Left hindlimb (tissue), 1 donor: ENCODE measurements around the gene ZNF260.
"Not testable (repeated sequence)": the region's sequence is repeated elsewhere in the genome, so short reads cannot be mapped to it uniquely, and the experiment has no call there.

Experiments
- DNase-seq: peaks from one replicate; pipeline ENCODE4 v3.0.0-alpha.2; 2018

ZNF260 gene

GRCh38 chr19:36528194-36528920 lies at the start of gene ZNF260:
ZNF260 (minus strand) TSS chr19:36528271; CDS start chr19:36515238, 13,033 bp downstream.
- peak; percentile 96 for DNase-seq

DNA sequence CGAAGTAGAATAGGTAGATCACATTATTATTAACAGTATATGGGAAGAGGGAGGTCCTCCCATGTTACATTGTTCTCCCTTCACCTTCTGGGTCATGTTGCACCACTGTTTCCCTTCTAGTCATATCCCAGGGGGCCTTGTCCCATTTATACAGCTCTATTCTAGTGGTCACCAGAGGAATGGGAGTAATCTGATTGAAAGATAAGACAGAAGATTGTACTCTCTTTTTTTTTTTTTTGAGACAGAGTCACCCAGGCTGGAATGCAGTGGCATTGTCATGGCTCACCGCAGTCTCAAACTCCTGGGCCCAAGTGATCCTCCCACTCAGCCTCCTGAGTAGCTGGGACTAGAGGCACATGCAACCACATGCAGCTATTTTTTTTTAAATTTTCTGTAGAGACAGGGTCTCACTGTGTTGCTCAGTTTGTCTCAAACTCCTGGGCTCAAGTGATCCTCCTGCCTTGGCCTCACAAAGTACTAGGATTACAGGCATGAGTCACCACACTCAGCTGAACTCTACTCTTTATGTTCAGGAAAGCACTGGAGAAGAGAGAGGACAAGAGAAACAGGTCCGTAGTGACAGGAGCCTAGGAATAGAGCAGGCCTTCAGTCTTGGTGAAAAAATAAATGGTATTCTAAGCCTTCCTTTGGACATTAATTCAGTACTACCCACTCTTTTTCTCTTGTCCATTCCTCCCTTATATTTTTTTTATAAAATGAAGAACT lies 49.4 kb upstream of the ZNF260 start:
- no peak for DNase-seq

DNA sequence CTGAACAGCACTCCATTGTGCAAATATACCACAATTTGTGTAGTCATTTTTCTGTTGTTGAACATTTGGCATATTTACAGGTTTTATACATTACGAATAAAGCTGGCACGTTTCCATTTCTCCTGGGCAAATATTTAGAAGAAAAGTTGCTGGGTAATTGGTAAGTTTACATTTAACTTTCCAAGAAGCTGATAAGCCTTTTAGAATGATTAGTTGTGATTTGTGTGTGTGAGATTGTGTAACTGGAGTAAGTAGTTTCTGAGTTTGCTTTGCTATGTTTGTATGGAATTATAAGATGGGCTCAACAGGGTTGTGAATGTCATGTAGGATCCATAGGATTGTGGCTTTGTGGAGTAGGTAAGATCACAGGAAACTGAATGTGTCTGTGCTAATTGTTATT lies 46.7 kb upstream of the ZNF260 start:
- DNase-seq = no peak

GRCh38 chr19:36573895-36574720 lies 46.0 kb upstream of the ZNF260 start:
- no peak for DNase-seq

GRCh38 chr19:36573020-36573894 lies 45.2 kb upstream of the ZNF260 start, which contains the start of gene ZNF529:
ZNF529 (minus strand) TSS chr19:36573292; CDS start chr19:36572346, 946 bp downstream.
- peak; percentile 94 for DNase-seq

DNA sequence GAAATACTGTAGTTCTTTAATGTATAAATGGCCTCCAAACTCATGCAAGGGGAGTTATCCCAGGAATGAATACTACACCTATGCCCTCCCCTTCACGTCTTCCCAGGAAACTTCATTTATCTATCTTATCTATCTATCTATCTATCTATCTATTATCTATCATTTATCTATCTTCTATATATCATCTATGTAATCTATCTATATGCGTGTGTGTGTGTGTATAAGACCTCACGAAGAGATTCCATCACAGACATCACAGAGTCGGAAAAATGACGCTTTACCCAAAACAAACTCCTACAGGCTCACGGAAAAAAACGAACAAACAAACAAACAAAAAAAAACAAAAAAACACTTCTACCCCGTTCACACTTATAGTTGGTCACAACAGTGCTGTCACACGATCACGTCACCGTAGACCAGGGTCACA lies 44.5 kb upstream of the ZNF260 start:
- no peak for DNase-seq

DNA sequence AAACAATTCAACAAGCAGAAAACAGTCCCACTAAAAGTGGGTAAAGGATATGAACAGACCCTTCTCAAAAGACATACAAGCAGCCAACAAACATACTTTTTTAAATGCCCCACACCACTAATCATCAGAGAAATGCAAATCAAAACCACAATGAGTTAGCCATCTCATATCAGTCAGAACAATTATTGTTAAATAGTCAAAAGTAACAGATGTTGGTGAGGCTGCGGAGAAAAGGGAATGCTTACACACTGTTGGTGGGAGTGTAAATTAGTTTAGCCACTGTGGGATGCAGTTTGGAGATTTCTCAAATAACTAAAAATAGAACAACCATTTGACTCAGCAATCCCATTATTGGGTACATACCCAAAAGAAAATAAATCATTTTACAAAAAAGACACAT lies 36.3 kb upstream of the ZNF260 start:
- no peak for DNase-seq

GRCh38 chr19:36547001-36547732 lies 19.1 kb upstream of the ZNF260 start:
- DNase-seq = no peak

DNA sequence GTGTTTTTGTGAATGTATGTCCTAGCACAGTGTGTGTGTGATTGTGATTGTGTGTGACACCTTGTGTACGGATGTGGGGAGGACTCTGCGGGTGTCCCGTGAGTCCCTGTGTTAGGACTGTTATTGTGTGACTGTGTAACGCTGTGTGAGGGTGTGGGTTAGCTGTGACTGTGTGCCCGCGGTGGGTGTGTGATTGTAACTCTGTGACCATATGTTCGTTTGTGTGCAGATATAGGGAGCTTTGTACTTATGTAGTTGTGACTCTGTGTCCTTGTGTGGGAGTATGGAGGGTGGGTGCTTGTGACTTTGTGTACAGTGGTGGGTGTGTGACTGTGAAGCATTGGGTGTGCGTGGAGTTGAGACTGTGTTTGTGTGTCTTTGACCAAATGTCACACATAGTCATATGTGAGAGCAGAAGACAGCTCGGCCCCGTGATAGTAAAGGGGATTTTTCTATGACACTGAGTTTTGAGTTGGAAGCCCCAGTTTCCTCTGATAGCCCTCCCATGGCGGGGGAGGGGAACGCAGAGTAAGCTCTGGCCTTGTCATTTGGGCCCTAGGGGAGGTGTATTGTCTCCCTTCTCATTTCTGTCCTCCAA lies 949 bp upstream of the ZNF260 start:
- no peak for DNase-seq

GRCh38 chr19:36527873-36528193 lies 238 bp downstream of the ZNF260 start:
- no peak for DNase-seq

- DNase-seq = no peak
These were observed 730 bp downstream of the ZNF260 start for GRCh38 chr19:36527341-36527740.

DNA sequence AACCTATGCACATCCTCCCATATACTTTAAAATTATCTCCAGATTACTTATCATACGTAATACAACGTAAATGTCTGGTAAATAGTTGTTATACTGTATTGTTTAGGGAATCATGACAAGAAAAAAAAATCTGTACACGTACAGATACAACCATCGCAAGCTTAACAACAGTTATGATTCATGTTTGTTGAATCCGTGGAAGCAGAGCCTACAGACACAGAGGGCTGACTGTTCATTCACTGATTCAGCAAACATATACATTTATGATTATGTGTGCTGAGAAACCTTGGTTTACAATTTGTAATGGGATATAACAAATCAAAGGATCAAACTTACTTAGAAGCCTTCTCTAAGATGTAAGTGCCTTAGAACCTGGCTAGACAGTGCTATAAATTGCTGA lies 1.5 kb downstream of the ZNF260 start:
- DNase-seq = no peak

GRCh38 chr19:36524617-36525016 lies 3.5 kb downstream of the ZNF260 start:
- no peak for DNase-seq

GRCh38 chr19:36514012-36514612 lies 14.0 kb downstream of the ZNF260 start:
- DNase-seq = no peak

GRCh38 chr19:36508325-36508724 lies 19.7 kb downstream of the ZNF260 start:
- no peak for DNase-seq

GRCh38 chr19:36501973-36502372 lies 26.1 kb downstream of the ZNF260 start:
- DNase-seq = no peak

DNA sequence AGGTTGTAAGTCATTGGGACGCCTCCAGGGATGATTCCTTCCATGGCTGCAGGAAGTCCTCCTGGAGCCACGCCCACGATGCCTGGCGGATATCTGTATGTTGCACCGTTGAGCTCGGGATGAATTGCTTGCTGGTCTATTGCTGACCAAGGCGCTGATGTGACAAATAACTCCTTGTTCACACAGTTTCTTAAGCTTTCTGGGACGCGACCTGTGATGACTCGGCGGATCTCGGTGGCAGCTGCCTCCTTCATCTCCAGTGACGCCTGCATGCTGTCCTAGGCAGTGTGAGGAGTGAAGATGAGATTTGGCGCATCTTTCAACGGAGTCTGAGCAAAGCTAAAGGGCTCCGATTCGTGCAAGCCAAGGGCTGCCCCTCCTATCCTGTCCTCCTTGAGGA lies 31.1 kb downstream of the ZNF260 start:
- DNase-seq = no peak

GRCh38 chr19:36492689-36493453 lies 35.2 kb downstream of the ZNF260 start:
- DNase-seq = peak; percentile 43

DNA sequence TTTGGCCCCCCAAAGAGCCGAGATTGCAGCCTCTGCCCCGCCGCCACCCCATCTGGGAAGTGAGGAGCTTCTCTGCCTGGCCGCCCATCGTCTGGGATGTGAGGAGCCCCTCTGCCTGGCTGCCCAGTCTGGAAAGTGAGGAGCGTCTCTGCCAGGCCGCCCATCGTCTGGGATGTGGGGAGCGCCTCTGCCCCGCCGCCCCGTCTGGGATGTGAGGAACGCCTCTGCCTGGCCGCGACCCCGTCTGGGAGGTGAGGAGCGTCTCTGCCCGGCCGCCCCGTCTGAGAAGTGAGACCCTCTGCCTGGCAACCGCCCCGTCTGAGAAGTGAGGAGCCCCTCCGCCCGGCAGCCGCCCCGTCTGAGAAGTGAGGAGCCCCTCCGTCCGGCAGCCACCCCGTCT lies 37.2 kb downstream of the ZNF260 start:
- DNase-seq = not testable (repeated sequence)

DNA sequence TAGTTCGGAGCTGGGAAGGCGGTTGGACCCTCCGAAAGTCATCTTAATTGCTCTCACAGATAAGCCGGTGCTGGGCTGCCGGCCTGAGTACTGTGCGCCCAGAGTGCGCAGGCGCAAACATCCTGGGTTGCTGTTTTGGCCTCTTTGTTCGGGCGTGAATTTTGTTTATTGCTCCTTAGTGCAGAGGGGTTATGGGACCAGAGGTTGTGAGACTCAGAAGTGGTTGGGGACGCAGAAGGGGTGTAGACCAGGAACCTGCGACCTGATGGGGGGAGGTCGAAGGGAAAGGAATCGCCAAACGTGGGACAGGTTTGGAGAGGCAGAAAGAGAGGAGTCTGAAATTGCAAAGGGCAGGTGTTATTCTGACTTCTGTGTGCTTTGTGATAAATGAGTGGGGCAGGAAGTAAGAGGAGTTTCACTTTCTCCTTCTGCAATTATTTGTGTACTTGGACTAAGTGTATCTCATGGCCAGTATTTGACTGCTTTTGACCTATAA lies 38.1 kb downstream of the ZNF260 start:
- DNase-seq = no peak
